NCI-H2171 (cell line): ENCODE measurements around the gene MAN1C1.

ENCODE experiments used
- DNase-seq: peaks from one replicate; lab custom pipeline; 2025; lab: John Stamatoyannopoulos, UW

MAN1C1 gene

DNA sequence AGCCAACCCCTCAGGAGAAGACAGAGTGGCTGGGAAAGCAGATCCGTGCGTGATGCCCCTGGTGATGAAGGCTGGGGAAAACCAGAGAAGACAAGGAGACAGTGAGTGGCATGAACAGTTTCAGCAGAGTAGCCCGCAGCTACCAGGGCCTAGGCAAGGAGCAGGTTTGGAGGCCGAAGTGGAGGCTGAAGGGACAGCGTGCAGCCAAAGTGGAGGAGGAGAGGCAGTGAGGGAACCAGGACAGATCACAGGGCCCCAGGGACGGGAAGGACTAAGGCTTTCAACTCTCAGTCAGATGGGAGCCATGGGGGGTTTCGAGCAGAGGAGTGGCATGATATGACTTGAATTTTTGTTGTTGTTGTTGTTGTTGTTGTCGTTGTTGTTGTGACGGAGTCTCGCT, 123.5 kb downstream of the MAN1C1 start:
- DNase-seq = no peak

DNA sequence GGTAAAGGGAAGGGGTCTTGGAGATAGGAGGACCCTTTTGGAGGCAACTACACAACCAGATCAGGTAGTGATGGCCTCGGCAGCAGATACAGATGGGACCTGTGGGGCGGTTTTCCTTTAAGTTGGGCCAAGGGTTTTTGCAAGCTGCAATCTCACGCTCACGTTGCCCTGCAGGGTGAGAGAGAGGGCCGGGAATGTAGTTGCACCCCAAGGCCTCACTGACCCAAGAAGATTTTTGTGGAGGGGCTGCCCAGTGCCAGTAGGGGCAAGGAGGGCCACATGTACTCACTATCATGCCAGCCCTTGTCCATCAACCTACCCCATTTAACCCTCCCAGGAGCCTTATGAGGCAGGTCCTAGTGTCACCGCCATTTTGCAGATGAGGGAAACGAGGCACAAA, 125.7 kb downstream of the MAN1C1 start:
- no peak for DNase-seq

- peak; percentile 62 for DNase-seq
These were observed 126.9 kb downstream of the MAN1C1 start for GRCh38 chr1:25743164-25744139.

DNA sequence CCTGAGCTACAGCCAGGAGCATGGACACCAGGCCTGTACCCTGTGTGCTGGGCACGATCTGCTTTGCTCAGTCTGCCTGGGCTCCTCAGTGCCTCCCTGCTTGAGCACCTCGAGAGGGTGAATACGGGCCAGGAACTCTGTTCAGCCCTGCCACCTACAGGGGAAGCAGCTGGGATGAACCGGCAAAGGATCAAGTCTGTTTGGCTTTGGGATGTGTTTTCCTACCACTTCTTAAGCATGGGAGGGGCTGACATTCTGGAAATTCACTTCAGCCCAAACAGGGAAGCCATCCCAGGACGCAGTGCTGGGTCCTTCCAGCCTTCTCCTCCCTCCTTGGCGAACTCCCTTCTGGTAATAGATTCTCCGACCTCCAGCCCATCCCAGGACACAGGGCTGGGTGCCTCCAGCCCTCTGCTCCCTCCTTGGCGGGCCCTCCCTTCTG, 127.6 kb downstream of the MAN1C1 start:
- DNase-seq = no peak

- no peak for DNase-seq
These were observed 128.2 kb downstream of the MAN1C1 start for GRCh38 chr1:25744636-25745425.

DNA sequence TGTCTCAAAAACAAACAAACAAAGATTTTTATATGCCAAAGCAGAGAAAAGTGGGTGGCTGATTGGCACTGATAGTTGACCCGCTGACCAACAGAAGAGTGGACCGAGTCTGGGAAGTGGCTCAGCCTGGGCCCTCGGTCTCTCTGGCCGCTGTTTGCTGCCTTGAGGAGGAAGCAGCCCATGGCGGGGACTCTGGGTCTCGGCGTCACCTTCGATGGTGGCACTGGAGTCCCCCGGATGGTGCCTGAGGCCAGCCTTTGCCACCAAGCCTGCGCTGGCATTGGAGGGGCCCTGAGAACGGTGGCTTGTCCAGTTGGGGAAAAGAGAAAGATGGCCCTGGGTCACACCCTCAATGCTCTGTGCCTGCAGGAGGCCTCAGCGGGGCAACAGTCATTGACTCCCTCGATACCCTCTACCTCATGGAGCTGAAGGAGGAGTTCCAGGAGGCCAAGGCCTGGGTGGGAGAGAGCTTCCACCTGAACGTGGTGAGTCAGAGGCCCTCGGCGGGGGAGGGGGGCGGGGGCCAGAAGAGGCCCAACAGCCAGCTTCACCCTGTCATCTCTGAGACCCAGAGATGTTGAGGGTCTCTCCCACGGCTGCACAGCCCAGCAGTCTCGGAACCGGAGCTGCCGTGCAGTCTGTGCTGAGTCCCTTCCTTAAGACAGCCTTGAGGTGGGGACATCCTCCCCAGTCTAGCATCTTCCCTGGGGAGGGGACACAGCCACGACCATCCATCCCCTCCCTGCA, 129.9 kb downstream of the MAN1C1 start:
- no peak for DNase-seq

GRCh38 chr1:25747046-25747719, 130.6 kb downstream of the MAN1C1 start:
- no peak for DNase-seq

- peak; percentile 41 for DNase-seq
These were observed 132.1 kb downstream of the MAN1C1 start for GRCh38 chr1:25748531-25749205.

DNA sequence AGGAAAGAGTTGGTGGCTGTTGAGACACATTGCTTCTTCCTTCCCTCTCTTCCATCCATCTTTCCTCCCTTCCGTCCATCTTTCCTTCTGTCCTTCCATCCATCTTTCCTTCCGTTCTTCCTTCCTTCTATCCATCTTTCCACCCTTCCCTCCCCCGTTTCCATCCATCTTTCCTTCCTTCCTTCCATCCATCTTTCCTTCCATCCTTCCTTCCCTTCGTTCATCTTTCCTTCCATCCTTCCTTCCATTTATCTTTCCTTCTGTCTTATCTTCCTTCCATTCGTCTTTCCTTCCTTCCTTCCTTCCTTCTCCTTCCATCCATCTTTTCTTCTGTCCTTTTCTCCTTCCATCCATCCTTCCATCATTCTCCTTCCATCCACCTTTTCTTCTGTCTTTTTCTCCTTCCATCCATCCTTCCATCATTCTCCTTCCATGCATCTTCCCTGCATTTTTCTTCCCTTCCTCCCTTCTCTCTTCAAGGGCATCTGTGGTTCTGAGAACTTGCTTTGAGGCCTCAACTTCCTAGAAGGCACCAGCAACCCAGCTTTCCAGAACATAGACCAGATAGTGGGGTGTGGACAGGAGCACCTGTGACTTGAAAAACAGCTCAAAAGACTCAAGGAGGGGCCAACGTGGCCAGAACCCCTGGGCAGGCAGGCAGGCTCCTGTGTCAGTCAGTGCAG, 134.5 kb downstream of the MAN1C1 start:
- no peak for DNase-seq

GRCh38 chr1:25754470-25755181, 138.0 kb downstream of the MAN1C1 start:
- no peak for DNase-seq

GRCh38 chr1:25755475-25756125, 139.0 kb downstream of the MAN1C1 start:
- no peak for DNase-seq

GRCh38 chr1:25756215-25756614, 139.6 kb downstream of the MAN1C1 start:
- DNase-seq = no peak

GRCh38 chr1:25757151-25757845, 140.7 kb downstream of the MAN1C1 start:
- no peak for DNase-seq

DNA sequence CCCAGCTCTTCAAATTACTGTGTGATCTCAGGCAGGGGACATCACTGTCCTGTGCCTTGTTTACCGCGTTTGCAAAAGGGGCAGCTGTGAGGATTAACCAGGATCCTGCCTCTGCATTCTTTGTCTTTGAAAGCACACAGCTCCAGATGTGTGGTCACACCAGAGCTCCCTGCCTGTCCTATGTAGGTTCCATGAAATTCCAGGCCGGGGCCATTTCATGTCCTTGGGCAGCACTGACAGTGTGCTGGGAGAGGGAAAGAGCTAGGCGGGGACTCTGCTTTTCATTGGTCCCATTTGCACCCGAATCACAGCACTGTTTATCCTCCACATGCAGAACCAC, 141.2 kb downstream of the MAN1C1 start:
- DNase-seq = no peak

- DNase-seq = peak; percentile 54
These were observed 142.0 kb downstream of the MAN1C1 start for GRCh38 chr1:25758466-25759070.

DNA sequence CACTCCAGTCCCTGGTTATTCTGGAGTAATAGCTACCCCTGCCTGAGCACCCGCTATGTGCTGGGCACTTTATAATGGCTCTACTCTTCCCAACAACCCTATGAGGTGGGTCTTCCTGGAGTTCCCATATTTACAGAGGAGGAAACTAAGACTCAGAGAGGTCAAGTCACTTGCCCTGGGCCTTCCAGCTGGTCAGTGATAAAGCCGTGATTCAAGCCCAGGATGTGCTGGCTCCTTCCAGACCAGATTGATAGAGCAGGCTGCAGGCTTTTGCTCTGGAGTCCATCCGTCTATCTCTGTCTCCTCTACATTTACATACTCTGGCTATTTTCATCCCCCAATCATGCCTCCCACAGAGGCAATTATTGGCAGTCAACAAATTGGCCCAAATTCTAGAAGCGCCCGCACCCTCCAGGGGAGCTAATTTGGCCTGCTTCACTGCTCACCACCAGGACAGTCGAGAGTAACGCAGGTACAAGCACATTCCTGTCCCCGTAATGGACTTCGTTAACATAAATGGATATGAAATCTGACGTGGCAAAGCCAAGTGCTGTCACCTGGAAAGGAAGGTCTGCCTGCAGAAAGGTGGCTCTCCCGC, 143.6 kb downstream of the MAN1C1 start:
- no peak for DNase-seq

GRCh38 chr1:25760871-25761270, 144.3 kb downstream of the MAN1C1 start:
- no peak for DNase-seq

DNA sequence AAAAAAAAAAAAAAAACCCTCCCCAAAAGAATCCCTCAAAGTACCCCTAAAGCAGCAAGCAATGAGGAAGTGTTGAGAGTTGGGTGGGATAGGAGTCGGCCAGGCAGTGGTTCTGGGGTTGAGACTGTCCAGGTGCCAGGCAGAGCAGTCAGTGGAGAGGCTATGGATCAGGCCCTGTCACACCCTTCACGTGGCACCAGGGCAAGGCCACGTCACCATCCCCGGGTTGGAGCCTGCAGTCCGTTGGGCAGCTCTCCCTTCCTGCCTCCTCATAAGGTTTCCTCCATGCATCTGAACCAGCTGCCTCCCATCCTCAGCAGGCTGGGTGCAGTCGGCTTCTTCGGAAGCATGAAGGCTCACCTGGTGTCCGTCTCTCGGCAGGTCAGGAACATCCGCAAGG, 146.9 kb downstream of the MAN1C1 start:
- no peak for DNase-seq
